HepG2 (cell line): Measurements from ENCODE around the gene TMEM39B. TPM values are rescaled to one million over a fixed set of nuclear protein-coding genes. Genes with fewer than 3 reads are reported as not detected.
A peak's percentile ranks its signal among the peaks of the same experiment; 100 is the strongest.

Experiments
- ARNTL ChIP-seq: sonication (generic); formaldehyde crosslinking; IDR thresholded peaks from 2 replicates; pipeline ENCODE4 v1.4.0; 2020; ENCODE audit warnings: mild to moderate bottlenecking, missing genetic modification reagents
- BRCA1 ChIP-seq: sonication (generic); formaldehyde crosslinking; IDR thresholded peaks from 2 replicates; pipeline ENCODE4 v1.4.0; 2020; ENCODE audit warnings: missing genetic modification reagents
- CCAR2 ChIP-seq: fragments of 200-400 bp; formaldehyde crosslinking; optimal IDR thresholded peaks from 2 replicates; pipeline ENCODE3; 2018; ENCODE audit warnings: low read depth, mild to moderate bottlenecking, low read length, moderate library complexity
- CEBPB ChIP-seq: IDR thresholded peaks from 2 replicates; pipeline ENCODE4 v1.6.1; 2011; ENCODE audit warnings: low read depth, low read length, improper control_type of control experiment, borderline replicate concordance
- ELK4 ChIP-seq: sonication (generic); formaldehyde crosslinking; IDR thresholded peaks from 2 replicates; pipeline ENCODE4 v1.9.0; 2021; ENCODE audit warnings: missing genetic modification reagents, borderline replicate concordance
- KDM1A ChIP-seq: IDR thresholded peaks from 2 replicates; pipeline ENCODE4 v1.6.1; 2016; ENCODE audit warnings: missing compliant biosample characterization
- NFKBIZ ChIP-seq: IDR thresholded peaks from 2 replicates; pipeline ENCODE4 v1.6.1; 2018; ENCODE audit warnings: missing genetic modification reagents, missing compliant biosample characterization
- POLR2A ChIP-seq, 2 experiments: IDR thresholded peaks; 2 replicates each; pipeline ENCODE4 v1.6.1; 2011; ENCODE audit warnings: low read depth in 2 of 2, low read length in 2 of 2, mild to moderate bottlenecking in 1 of 2, moderate library complexity in 1 of 2; ENCODE audit not compliant: insufficient read depth in 1 of 2
- YEATS4 ChIP-seq: sonication (generic); formaldehyde crosslinking; IDR thresholded peaks from 2 replicates; pipeline ENCODE4 v1.4.0; 2020; ENCODE audit warnings: missing genetic modification reagents, borderline replicate concordance
- ZBTB10 ChIP-seq: sonication (generic); formaldehyde crosslinking; IDR thresholded peaks from 2 replicates; pipeline ENCODE4 v1.4.0; 2020; ENCODE audit warnings: missing genetic modification reagents, borderline replicate concordance
- ZNF343 ChIP-seq: sonication (generic); formaldehyde crosslinking; IDR thresholded peaks from 2 replicates; pipeline ENCODE4 v1.4.0; 2020; ENCODE audit warnings: mild to moderate bottlenecking, missing genetic modification reagents
- ZNF746 ChIP-seq: sonication (generic); formaldehyde crosslinking; IDR thresholded peaks from 2 replicates; pipeline ENCODE4 v1.8.0; 2022; ENCODE audit warnings: mild to moderate bottlenecking, missing genetic modification reagents
- polyA plus RNA-seq, 8 experiments: library from polyadenylated mRNA; depleted of rRNA in 3 of 8; stranded (reverse) in 7 of 8; unstranded in 1 of 8; fragments of >200 nt; fragmentation: Illumina TruSeq in 4 of 8; extraction: Trizol in 4 of 8; gene quantifications; 2 replicates each; pipeline versions ENCODE4 v1.2.1 to v1.2.3, GENCODE V29; 2011 to 2016; ENCODE audit warnings: low read depth in 4 of 8, missing spikeins in 1 of 8, mixed read lengths in 1 of 8; ENCODE audit not compliant: insufficient read depth in 1 of 8
- total RNA-seq, 5 experiments: library from RNA; depleted of rRNA; stranded (reverse); fragments of >200 nt; fragmentation: Illumina TruSeq; extraction: Trizol; gene quantifications; 2 replicates each; pipeline ENCODE4 v1.2.3, GENCODE V29; 2016; ENCODE audit warnings: low read depth in 1 of 5
- TF ChIP-seq, protein P1 (sequence below): sonication (generic); formaldehyde crosslinking; IDR thresholded peaks from 2 replicates; pipeline ENCODE4 v1.9.0; 2021; ENCODE audit warnings: mild to moderate bottlenecking, missing genetic modification reagents
- TF ChIP-seq, protein P2 (sequence below): IDR thresholded peaks from 2 replicates; pipeline ENCODE4 v1.6.1; 2018; ENCODE audit warnings: missing genetic modification reagents
- TF ChIP-seq, protein P3 (sequence below): sonication (generic); formaldehyde crosslinking; IDR thresholded peaks from 2 replicates; pipeline ENCODE4 v1.4.0; 2020; ENCODE audit warnings: mild to moderate bottlenecking, low read depth, missing genetic modification reagents

The TMEM39B gene
- total and polyA plus RNA-seq, 2 of the 13 experiments (the other 11 are each of a cell fraction or from before 2014, with no cell fraction given) = 4.9 to 10.4 TPM

DNA sequence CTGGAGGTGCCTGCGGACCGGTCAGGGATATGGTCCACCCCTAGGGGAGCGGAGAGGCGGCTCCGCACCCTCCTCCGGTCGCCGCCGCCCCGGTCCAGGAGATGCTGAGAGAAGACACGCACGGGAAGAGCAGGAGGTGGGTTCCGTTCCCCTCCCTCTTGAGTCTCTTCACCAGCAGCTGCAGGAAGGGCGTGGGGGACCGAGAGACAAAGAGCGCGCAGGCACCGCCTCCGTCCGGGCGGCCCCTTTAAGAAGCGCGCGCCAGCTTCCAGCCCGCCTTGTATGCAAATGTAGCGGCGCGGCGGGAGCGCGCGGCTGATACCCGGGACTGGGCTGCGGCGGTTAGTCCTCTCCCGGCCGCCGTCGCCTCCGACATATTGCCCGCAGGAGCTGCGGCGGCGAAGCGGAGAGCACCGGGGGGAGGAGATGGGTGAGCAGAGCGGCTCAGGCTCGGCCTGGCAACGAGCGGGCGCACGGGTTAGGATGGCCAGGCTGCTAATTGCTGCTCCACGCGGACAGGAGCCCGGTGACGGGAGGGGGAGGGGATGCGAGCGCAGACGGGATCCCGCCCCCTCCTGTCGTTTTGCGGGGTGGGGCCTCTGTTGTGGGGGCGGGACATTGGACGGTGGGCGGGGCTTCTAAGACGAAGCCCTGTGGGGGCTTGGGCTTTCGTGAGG lies at the start of gene TMEM39B (continued):
- TF ChIP-seq ELK4 (CRISPR knock-in tag) (no peak), ZNF343 (no peak; the same call in 1 of the 2 replicates), ZBTB10 (CRISPR knock-in tag) (no peak), CCAR2 (no peak), ARNTL (CRISPR knock-in tag) (peak; percentile 72), ZNF746 (CRISPR knock-in tag) (no peak), BRCA1 (no peak), CEBPB (no peak), POLR2A (IDR thresholded peaks at IDR 0.05; ENCODE audit: insufficient read depth in 1 of 2, low read depth in 2 of 2, low read length in 2 of 2) (peak; percentile 63 to 67), YEATS4 (CRISPR knock-in tag) (peak; percentile 77; the same call in 1 of the 2 replicates), KDM1A (CRISPR knock-in tag) (no peak), NFKBIZ (CRISPR knock-in tag) (peak; percentile 85; the same call in 1 of the 2 replicates)
- TF ChIP-seq, protein P1, sequence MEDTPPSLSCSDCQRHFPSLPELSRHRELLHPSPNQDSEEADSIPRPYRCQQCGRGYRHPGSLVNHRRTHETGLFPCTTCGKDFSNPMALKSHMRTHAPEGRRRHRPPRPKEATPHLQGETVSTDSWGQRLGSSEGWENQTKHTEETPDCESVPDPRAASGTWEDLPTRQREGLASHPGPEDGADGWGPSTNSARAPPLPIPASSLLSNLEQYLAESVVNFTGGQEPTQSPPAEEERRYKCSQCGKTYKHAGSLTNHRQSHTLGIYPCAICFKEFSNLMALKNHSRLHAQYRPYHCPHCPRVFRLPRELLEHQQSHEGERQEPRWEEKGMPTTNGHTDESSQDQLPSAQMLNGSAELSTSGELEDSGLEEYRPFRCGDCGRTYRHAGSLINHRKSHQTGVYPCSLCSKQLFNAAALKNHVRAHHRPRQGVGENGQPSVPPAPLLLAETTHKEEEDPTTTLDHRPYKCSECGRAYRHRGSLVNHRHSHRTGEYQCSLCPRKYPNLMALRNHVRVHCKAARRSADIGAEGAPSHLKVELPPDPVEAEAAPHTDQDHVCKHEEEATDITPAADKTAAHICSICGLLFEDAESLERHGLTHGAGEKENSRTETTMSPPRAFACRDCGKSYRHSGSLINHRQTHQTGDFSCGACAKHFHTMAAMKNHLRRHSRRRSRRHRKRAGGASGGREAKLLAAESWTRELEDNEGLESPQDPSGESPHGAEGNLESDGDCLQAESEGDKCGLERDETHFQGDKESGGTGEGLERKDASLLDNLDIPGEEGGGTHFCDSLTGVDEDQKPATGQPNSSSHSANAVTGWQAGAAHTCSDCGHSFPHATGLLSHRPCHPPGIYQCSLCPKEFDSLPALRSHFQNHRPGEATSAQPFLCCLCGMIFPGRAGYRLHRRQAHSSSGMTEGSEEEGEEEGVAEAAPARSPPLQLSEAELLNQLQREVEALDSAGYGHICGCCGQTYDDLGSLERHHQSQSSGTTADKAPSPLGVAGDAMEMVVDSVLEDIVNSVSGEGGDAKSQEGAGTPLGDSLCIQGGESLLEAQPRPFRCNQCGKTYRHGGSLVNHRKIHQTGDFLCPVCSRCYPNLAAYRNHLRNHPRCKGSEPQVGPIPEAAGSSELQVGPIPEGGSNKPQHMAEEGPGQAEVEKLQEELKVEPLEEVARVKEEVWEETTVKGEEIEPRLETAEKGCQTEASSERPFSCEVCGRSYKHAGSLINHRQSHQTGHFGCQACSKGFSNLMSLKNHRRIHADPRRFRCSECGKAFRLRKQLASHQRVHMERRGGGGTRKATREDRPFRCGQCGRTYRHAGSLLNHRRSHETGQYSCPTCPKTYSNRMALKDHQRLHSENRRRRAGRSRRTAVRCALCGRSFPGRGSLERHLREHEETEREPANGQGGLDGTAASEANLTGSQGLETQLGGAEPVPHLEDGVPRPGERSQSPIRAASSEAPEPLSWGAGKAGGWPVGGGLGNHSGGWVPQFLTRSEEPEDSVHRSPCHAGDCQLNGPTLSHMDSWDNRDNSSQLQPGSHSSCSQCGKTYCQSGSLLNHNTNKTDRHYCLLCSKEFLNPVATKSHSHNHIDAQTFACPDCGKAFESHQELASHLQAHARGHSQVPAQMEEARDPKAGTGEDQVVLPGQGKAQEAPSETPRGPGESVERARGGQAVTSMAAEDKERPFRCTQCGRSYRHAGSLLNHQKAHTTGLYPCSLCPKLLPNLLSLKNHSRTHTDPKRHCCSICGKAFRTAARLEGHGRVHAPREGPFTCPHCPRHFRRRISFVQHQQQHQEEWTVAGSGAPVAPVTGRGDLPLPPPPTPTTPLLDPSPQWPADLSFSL (CRISPR knock-in tag) = no peak
- TF ChIP-seq, protein P2, sequence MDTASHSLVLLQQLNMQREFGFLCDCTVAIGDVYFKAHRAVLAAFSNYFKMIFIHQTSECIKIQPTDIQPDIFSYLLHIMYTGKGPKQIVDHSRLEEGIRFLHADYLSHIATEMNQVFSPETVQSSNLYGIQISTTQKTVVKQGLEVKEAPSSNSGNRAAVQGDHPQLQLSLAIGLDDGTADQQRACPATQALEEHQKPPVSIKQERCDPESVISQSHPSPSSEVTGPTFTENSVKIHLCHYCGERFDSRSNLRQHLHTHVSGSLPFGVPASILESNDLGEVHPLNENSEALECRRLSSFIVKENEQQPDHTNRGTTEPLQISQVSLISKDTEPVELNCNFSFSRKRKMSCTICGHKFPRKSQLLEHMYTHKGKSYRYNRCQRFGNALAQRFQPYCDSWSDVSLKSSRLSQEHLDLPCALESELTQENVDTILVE = peak; percentile 88
- TF ChIP-seq, protein P3, sequence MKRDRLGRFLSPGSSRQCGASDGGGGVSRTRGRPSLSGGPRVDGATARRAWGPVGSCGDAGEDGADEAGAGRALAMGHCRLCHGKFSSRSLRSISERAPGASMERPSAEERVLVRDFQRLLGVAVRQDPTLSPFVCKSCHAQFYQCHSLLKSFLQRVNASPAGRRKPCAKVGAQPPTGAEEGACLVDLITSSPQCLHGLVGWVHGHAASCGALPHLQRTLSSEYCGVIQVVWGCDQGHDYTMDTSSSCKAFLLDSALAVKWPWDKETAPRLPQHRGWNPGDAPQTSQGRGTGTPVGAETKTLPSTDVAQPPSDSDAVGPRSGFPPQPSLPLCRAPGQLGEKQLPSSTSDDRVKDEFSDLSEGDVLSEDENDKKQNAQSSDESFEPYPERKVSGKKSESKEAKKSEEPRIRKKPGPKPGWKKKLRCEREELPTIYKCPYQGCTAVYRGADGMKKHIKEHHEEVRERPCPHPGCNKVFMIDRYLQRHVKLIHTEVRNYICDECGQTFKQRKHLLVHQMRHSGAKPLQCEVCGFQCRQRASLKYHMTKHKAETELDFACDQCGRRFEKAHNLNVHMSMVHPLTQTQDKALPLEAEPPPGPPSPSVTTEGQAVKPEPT (CRISPR knock-in tag) = peak; percentile 73; the same call in 1 of the 2 replicates
